GM18508 (cell line): ENCODE measurements around the gene ROBO1.

ENCODE experiments used
- ATAC-seq: cut with Tn5 transposase; IDR thresholded peaks from one replicate; pipeline ENCODE4 v1.9.1; 2021; ENCODE audit warnings: moderate number of reproducible peaks; ENCODE audit not compliant: insufficient read depth, unreplicated experiment

ROBO1 gene

GRCh38 chr3:79392479-79392878 is 375.3 kb downstream of the ROBO1 start:
- ATAC-seq = no peak

GRCh38 chr3:79390352-79390751 is 377.4 kb downstream of the ROBO1 start:
- ATAC-seq = no peak

DNA sequence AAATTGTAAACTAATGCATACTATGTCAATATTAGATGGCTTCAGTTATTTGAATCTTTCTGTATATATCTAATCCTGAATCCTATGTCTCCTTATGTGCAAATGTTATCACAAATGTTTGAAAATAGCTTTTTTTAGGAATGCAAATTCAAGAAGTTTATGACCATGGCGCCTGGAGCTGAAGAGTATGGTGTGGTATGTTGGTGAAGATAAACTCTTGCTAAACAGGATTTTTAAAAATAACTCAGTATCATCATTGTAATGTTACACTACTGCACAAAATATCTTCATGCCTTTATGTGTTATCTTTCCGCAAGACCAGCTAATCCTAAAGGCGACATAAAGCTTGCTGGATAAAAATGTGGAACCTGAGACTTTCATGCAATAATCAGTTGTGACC is 382.6 kb downstream of the ROBO1 start:
- ATAC-seq = no peak

DNA sequence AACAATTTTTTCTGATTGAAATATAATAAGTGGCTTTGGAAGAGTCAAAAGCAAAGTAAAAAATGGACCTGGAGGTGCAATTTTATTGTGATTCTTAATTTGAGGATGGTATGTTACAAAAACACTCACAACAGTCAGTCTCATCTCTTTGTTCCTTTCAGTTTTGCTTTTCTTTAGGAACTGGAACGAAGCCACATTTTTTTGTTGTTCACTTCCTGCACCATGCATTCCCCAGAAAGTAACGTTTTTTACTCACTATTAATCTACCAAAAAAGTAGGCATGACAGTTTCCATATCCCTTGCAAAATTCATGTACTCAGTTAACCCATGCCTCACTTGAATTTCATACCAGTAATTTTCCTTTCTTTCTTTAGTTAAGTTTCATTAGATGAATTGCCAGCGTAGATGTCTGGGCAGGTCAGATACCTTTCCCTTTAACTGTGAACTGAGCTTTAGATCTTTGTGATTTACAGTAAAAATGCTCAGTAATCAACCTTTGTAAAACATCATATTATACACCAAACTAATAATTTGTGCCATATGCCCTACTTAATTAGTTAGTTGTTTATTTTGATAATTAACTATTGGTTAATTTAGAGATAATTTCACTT is 384.3 kb downstream of the ROBO1 start:
- ATAC-seq = no peak

DNA sequence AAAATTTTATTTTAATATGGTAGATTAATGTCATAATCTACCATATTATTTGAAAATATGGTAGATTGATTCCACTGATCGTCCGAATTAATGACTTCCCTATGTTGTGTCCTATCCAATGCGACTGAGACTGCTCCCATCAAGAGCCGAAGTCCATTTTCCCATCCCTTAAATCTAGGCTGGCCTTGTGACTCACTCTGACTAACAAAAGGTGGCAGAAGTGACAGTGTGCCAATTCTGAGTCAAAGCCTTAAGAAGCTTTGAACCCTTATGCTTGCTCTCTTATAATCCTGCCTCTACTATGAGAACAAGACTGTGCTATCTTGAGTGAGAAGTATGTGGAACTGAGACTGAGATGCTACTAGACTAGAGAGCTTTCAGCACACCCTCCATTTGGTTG is 387.2 kb downstream of the ROBO1 start:
- no peak for ATAC-seq

- no peak for ATAC-seq
These were observed 389.7 kb downstream of the ROBO1 start for GRCh38 chr3:79378064-79378463.

DNA sequence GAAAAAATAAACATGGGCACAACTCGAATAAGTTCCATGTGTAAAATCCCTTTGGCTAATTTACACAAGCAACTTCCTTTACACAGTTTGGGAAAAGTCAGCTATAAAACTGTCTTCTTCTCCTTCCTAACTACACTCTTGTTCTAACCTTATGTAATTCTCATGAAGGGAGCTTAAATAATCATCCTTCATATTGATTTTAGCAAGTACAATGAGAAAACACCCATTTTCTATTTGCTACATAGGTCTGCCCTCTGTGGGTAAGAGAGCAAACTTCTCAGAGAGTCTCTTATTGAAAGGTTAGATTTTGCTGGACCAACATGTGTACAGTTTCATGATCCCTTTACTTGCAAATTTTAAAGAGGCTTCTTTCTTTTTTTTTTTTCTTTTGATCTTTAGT is 398.5 kb downstream of the ROBO1 start:
- no peak for ATAC-seq

GRCh38 chr3:79368403-79368802 is 399.4 kb downstream of the ROBO1 start:
- ATAC-seq = no peak

GRCh38 chr3:79367803-79368202 is 400.0 kb downstream of the ROBO1 start:
- ATAC-seq = no peak

GRCh38 chr3:79367066-79367465 is 400.7 kb downstream of the ROBO1 start:
- ATAC-seq = no peak

DNA sequence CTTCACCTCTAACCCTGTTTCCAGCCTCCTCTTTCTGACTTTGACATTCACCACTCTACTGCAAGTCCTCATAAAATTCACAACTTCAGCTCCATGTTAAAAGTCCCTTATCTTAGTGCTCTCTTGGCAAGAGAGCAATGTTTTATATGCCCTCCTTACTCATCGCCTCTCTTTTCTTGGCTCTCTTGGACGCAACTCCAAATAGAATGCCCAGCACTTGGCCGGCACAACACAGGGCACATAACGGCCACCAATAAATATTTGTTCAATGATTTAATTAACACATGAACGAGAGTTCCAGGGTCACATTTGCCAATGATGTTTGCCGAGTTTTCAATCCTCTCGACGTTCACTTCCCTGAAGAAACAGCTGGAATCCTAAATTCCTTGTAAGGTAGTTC is 401.4 kb downstream of the ROBO1 start:
- no peak for ATAC-seq

GRCh38 chr3:79364784-79365183 is 403.0 kb downstream of the ROBO1 start:
- ATAC-seq = no peak

- no peak for ATAC-seq
These were observed 405.1 kb downstream of the ROBO1 start for GRCh38 chr3:79362571-79363270.

DNA sequence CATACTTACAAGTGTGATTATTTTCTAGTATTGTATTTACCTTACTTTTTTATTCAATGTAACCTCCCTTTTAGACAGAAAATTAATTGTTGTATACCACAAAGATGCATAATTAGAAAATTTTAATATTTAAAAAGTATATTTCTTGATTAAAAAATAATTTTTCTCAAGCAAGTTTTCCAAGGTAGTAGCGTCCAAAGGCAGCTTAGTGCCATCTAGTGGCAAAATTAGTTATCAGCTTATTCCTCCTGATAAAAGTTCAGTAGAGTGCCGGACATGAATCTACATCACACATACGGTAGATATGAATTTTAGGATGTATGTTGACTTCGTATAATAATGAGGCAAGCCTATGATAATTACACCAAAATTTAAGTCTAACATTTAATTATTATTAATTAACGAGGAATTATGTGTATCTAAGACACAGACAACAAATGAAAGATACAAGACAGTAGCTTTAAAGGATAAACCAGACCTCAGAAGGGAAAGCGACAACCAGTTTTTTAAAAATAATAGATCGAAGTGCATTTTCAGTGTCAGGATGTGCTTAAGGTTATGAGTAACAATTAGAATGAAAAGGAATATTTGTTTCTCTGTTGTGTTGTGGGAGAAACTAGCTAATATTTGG is 405.9 kb downstream of the ROBO1 start:
- ATAC-seq = peak; percentile 64

DNA sequence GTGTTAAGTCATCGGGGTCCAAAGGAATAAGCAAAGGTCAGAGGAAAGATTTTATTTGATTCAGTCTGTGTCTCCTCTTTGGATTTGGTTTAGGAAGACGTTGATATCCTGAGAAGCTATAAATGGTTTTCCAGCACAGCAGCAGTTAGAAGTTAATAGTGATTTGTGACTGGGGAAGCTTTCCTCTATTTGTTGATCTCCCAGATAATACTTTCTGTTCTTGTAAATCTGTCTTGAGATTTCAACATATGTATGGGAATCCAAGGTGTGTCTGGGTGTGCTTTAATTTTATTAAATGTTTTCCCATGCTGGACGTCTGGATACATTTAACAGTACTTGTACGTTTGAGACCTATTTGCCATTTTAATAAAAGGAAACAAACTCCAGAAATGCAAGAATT is 409.5 kb downstream of the ROBO1 start:
- no peak for ATAC-seq

- no peak for ATAC-seq
These were observed 413.6 kb downstream of the ROBO1 start for GRCh38 chr3:79354179-79354688.

- no peak for ATAC-seq
These were observed 416.1 kb downstream of the ROBO1 start for GRCh38 chr3:79351699-79352098.

- no peak for ATAC-seq
These were observed 422.6 kb downstream of the ROBO1 start for GRCh38 chr3:79344876-79345871.

GRCh38 chr3:79341961-79342360 is 425.8 kb downstream of the ROBO1 start:
- ATAC-seq = no peak

GRCh38 chr3:79339846-79340245 is 428.0 kb downstream of the ROBO1 start:
- no peak for ATAC-seq
